Kidney (tissue), 14 donors: Measurements from ENCODE around the gene KNSTRN. TPM values are rescaled to one million over a fixed set of nuclear protein-coding genes. Genes with fewer than 3 reads are reported as not detected.

ENCODE experiments used
- DNase-seq, 5 donors: peaks; one replicate each; pipeline ENCODE4 v3.0.0-alpha.2; 2013 to 2020
- FAIRE-seq: peaks from 2 replicates; lab custom pipeline; 2012; peaks lifted over from hg19 to GRCh38; lab: Jason Lieb, UNC
- H3K27ac ChIP-seq, 2 donors: one replicate each; pipeline ENCODE4 v1.7.0; 2013; ENCODE audit warnings: low read depth in 2 of 2, low read length in 2 of 2, inconsistent platforms in 1 of 2
- H3K27me3 ChIP-seq: one replicate; pipeline ENCODE4 v1.7.1; 2013; ENCODE audit warnings: low read length, inconsistent platforms; ENCODE audit not compliant: control insufficient read depth, insufficient read depth
- H3K36me3 ChIP-seq, 3 donors: one replicate each; pipeline versions ENCODE4 v1.7.0 to v1.7.1; 2013; ENCODE audit warnings: low read length in 3 of 3, control low read depth in 1 of 3, inconsistent platforms in 1 of 3; ENCODE audit not compliant: insufficient read depth in 3 of 3, control insufficient read depth in 2 of 3
- H3K4me1 ChIP-seq, 3 donors: one replicate each; pipeline versions ENCODE4 v1.7.0 to v1.7.1; 2013; ENCODE audit warnings: low read length in 3 of 3, inconsistent platforms in 1 of 3, low read depth in 1 of 3; ENCODE audit not compliant: control insufficient read depth in 2 of 3, insufficient read depth in 2 of 3
- H3K4me3 ChIP-seq, 3 donors: one replicate each; pipeline versions ENCODE4 v1.7.0 to v1.8.1; 2013; ENCODE audit warnings: low read length in 3 of 3, control low read depth in 1 of 3, inconsistent platforms in 1 of 3
- H3K9ac ChIP-seq, 3 donors: one replicate each; pipeline versions ENCODE4 v1.7.0 to v1.7.1; 2013; ENCODE audit warnings: low read length in 3 of 3, control low read depth in 1 of 3, inconsistent platforms in 1 of 3
- H3K9me3 ChIP-seq, 3 donors: one replicate each; pipeline versions ENCODE4 v1.7.0 to v1.7.1; 2013; ENCODE audit warnings: low read length in 3 of 3, control low read depth in 1 of 3, inconsistent platforms in 1 of 3; ENCODE audit not compliant: control insufficient read depth in 2 of 3, insufficient read depth in 1 of 3
- intact Hi-C: fragments of 100-400 bp; cut with DNase I; formaldehyde crosslinking; loops from one replicate; pipeline ENCODE4 v1.11.1; 2022
- polyA plus RNA-seq: library from polyadenylated mRNA; stranded (reverse); fragments of 350-450 nt; fragmentation: Illumina TruSeq; extraction: RNeasy Lipid Tissue Mini Kit (QIAGEN cat#74804); gene quantifications from one replicate; pipeline ENCODE4 v1.2.3, GENCODE V29; 2014; ENCODE audit warnings: low read depth, low replicate concordance; ENCODE audit not compliant: insufficient read depth
- total RNA-seq: library from RNA; stranded (reverse); fragmentation: NEBNext Ultra II Directional; extraction: Animal tissue kit (Norgen Biotek cat#: 25700); gene quantifications from one replicate; pipeline ENCODE4 v1.2.1, GENCODE V29; 2021
- TF ChIP-seq, protein P1 (sequence below): IDR thresholded peaks from 3 replicates; pipeline ENCODE4 v1.5.1; 2012; ENCODE audit warnings: mild to moderate bottlenecking, moderate library complexity, borderline replicate concordance; ENCODE audit not compliant: insufficient read depth; ENCODE audit errors: extremely low read depth
- donor health status: control.
- donor health status: control.
- donor health status: control.
- donor health status: control.
- donor health status: control.
- donor health status: DM: yes; HTN: yes; CAD: no.
- donor health status: Normal renal cell carcinoma (clear cell type).

Gene KNSTRN
- total and polyA plus RNA-seq, 2 donors from 2014 or later = 5.5 to 7.4 TPM

- Histone ChIP-seq H3K27ac (no peak overlapping the region), H3K4me1 (no peaks in the 10 kb centered on the region), H3K9me3 (no peaks in the 10 kb centered on the region), H3K36me3 (no peaks in the 10 kb centered on the region), H3K27me3 (peaks cover 7% of the 10 kb centered on the region), H3K9ac (no peak overlapping the region), H3K4me3 (no peak overlapping the region)
- TF ChIP-seq, protein P1, sequence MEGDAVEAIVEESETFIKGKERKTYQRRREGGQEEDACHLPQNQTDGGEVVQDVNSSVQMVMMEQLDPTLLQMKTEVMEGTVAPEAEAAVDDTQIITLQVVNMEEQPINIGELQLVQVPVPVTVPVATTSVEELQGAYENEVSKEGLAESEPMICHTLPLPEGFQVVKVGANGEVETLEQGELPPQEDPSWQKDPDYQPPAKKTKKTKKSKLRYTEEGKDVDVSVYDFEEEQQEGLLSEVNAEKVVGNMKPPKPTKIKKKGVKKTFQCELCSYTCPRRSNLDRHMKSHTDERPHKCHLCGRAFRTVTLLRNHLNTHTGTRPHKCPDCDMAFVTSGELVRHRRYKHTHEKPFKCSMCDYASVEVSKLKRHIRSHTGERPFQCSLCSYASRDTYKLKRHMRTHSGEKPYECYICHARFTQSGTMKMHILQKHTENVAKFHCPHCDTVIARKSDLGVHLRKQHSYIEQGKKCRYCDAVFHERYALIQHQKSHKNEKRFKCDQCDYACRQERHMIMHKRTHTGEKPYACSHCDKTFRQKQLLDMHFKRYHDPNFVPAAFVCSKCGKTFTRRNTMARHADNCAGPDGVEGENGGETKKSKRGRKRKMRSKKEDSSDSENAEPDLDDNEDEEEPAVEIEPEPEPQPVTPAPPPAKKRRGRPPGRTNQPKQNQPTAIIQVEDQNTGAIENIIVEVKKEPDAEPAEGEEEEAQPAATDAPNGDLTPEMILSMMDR = no peak
- DNase-seq (peak in 1 of 5 donors; percentile 43), FAIRE-seq (no peak)
- intact Hi-C loops = no loop called here
Measured at GRCh38 chr15:40430271-40430805, 47.8 kb downstream of the KNSTRN start.

DNA sequence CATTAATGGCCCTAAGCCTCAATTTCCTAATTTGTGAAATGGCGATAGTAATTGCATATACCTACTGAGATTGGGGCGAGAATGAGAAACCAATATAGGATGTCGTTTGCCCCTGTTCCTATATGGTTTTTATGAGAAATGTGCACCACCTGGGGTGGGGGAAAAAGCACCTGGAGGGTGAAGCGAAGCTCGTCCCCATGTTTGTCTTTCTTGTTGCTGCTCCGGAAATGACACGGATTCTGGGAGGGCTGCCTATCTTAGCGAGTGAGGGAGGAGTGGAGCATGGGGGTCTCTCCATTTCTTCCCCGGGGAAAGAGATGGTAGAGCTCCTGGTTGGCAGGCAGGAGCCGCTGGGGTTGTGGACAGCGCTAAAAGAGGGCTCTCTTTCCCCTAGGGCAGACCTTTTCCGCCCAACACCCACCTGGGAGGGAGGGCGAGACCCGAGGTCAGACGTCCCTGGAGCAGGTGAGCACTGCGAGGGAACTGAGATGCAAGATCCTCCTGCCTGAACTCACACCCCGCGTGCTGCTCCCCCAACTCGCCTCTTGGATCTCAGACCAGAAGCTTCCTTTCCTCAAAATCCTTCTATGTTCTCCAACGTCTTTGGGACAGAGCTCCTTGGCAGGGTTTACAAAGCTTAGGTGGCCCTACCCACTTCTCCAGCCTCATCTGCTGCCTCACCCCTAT is 52.6 kb downstream of the KNSTRN start:
- Histone ChIP-seq H3K4me1 (peaks cover 0 to 21% (median 0%) of the 10 kb centered on the region in 3 donors), H3K36me3 (no peaks in the 10 kb centered on the region), H3K9ac (no peak overlapping the region), H3K9me3 (no peaks in the 10 kb centered on the region), H3K27me3 (peaks cover 9% of the 10 kb centered on the region), H3K4me3 (no peak overlapping the region), H3K27ac (no peak overlapping the region)
- FAIRE-seq = no peak
- TF ChIP-seq, protein P1 = no peak
- intact Hi-C loops = no loop called here
- DNase-seq = peak in 1 of 5 donors; percentile 54

DNA sequence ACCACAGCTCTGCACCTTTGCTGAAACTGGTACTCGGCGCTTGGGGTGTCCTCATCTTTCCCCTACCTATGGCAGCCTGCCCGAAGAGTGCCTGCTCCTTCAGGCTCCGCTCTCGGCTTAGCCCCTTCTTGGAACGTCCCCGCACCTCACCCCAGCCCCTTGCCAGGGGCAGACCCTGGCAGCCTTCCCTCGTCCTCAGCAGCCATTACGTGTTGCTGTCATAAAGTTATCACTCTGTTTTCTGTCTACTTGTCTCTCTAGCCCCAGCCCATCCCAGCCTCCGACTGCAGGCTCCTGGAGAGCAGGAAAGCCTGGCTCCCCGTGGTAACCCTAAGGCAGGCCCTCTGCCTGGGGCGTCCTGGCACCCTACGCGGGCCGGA is 53.2 kb downstream of the KNSTRN start:
- peak in 2 of 5 donors; percentile 13 to 66 for DNase-seq
- Histone ChIP-seq H3K4me1 (peaks cover 0 to 21% (median 0%) of the 10 kb centered on the region in 3 donors), H3K9me3 (no peaks in the 10 kb centered on the region), H3K27me3 (peaks cover 9% of the 10 kb centered on the region), H3K36me3 (no peaks in the 10 kb centered on the region), H3K27ac (no peak overlapping the region), H3K4me3 (peak overlapping the region in 1 of 3 donors; percentile 43), H3K9ac (no peak overlapping the region)
- TF ChIP-seq, protein P1 = no peak
- FAIRE-seq = no peak
- intact Hi-C loops = no loop called here
